Activated CD4-positive, alpha-beta T cell treated with anti-CD3 and anti-CD28 coated beads for 36 hours (primary cell): ENCODE data around the gene CARD11. TPM values are rescaled to one million over a fixed set of nuclear protein-coding genes. Genes with fewer than 3 reads are reported as not detected.

Source experiments
- ATAC-seq: fragments of 200-7000 bp; cut with Tn5 transposase; one replicate; pipeline ENCODE4 v1.10.0; 2021; ENCODE audit warnings: mild to moderate bottlenecking, moderate library complexity
- CTCF ChIA-PET: fragments of 350-600 bp; sonication (Branson Sonifier 250); formaldehyde crosslinking; loops from one replicate; lab custom pipeline; 2021; ENCODE audit warnings: antibody characterized with exemption; lab: Charles Lee
- POLR2A ChIA-PET: fragments of 350-600 bp; sonication (Branson Sonifier 250); formaldehyde crosslinking; loops from one replicate; lab custom pipeline; 2021; ENCODE audit warnings: antibody characterized with exemption, inconsistent platforms; lab: Charles Lee
- DNase-seq: peaks from one replicate; pipeline ENCODE4 v3.0.0-alpha.2; 2020
- H3K27ac Mint-ChIP-seq: one replicate; pipeline ENCODE4 v1.8.0; 2021; ENCODE audit warnings: mixed read lengths
- H3K27me3 Mint-ChIP-seq: one replicate; pipeline ENCODE4 v1.8.0; 2021; ENCODE audit warnings: mixed read lengths
- H3K36me3 Mint-ChIP-seq: one replicate; pipeline ENCODE4 v1.8.0; 2021; ENCODE audit warnings: low read depth, mixed read lengths
- H3K4me1 Mint-ChIP-seq: one replicate; pipeline ENCODE4 v1.8.0; 2021; ENCODE audit warnings: mixed read lengths
- H3K4me3 Mint-ChIP-seq: one replicate; pipeline ENCODE4 v1.8.0; 2021; ENCODE audit warnings: mild to moderate bottlenecking, moderate library complexity, mixed read lengths
- H3K9me3 Mint-ChIP-seq: one replicate; pipeline ENCODE4 v1.8.0; 2021; ENCODE audit warnings: low read depth, mixed read lengths
- intact Hi-C, 2 experiments: fragments of 100-400 bp; cut with DNase I in 1 of 2; cut with micrococcal nuclease in 1 of 2; formaldehyde crosslinking; loops; one replicate each; pipeline versions ENCODE4 v1.14.2 to v1.15.1; 2022 to 2024; cut with DNase I, micrococcal nuclease
- total RNA-seq, 2 experiments: library from RNA; stranded (reverse); gene quantifications; one replicate each; pipeline ENCODE4 v1.2.3, GENCODE V29; 2021

The CARD11 gene
- total RNA-seq, 2 experiments from 2014 or later = 108 to 118 TPM

GRCh38 chr7:3066506-3066905 lies 22.8 kb upstream of the CARD11 start:
- Mint-ChIP-seq H3K36me3 (peaks cover 3% of the 10 kb centered on the region), H3K27ac (peak overlapping the region; percentile 74), H3K4me3 (no peak overlapping the region), H3K4me1 (peaks cover 87% of the 10 kb centered on the region), H3K9me3 (peaks cover 19% of the 10 kb centered on the region), H3K27me3 (no peaks in the 10 kb centered on the region)
- intact Hi-C loops = loop anchor here in 1 of 2 experiments (10.0 kb wide), 1 partner anchor 512 kb away; the partner anchor contains the start of genes BRAT1 and IQCE
- DNase-seq (no peak), ATAC-seq (no peak)
- POLR2A ChIA-PET = no interaction called here
- CTCF ChIA-PET = interaction anchor here (0.5 to 6.9 kb wide), 13 partner anchors 10 to 148 kb away, joined by 3 to 87 read pairs (median 6); no protein-coding TSS in a partner anchor

GRCh38 chr7:3065724-3066143 lies 22.1 kb upstream of the CARD11 start:
- Mint-ChIP-seq H3K36me3 (peaks cover 5% of the 10 kb centered on the region), H3K4me3 (peak overlapping the region; percentile 44), H3K4me1 (peaks cover 94% of the 10 kb centered on the region), H3K27me3 (no peaks in the 10 kb centered on the region), H3K27ac (peak overlapping the region; percentile 91), H3K9me3 (peaks cover 13% of the 10 kb centered on the region)
- intact Hi-C loops = loop anchor here (1.0 to 10.0 kb wide), 2 partner anchors 90 to 511 kb away; partner anchors contain the start of genes BRAT1 (in 1 of the 2) and IQCE (in 1 of the 2)
- DNase-seq (peak; percentile 85), ATAC-seq (peak; percentile 24)
- POLR2A ChIA-PET = interaction anchor here (0.6 kb wide), 2 partner anchors 35 to 85 kb away, joined by 3 read pairs; no protein-coding TSS in a partner anchor
- CTCF ChIA-PET = interaction anchor here (0.6 to 6.9 kb wide), 19 partner anchors 12 to 1144 kb away, joined by 3 to 87 read pairs (median 4); no protein-coding TSS in a partner anchor

- Mint-ChIP-seq H3K36me3 (peaks cover 5% of the 10 kb centered on the region), H3K4me3 (no peak overlapping the region), H3K27me3 (no peaks in the 10 kb centered on the region), H3K9me3 (peaks cover 3% of the 10 kb centered on the region), H3K27ac (peak overlapping the region; percentile 97), H3K4me1 (peaks cover 88% of the 10 kb centered on the region)
- ChIA-PET CTCF (interaction anchor here (0.7 to 6.9 kb wide), 4 partner anchors 10 to 60 kb away, joined by 3 to 87 read pairs (median 5); no protein-coding TSS in a partner anchor), POLR2A (interaction anchor here (0.7 kb wide), 1 partner anchor 347 kb away, joined by 4 read pairs; no protein-coding TSS in a partner anchor)
- no peak for ATAC-seq
- peak; percentile 35 for DNase-seq
- intact Hi-C loops = loop anchor here (5.0 to 10.0 kb wide), 2 partner anchors 37 to 509 kb away; partner anchors contain the start of genes BRAT1 (in 1 of the 2) and IQCE (in 1 of the 2)
Measured at GRCh38 chr7:3064067-3064466, 20.4 kb upstream of the CARD11 start.

GRCh38 chr7:3063016-3063753 lies 19.5 kb upstream of the CARD11 start:
- ATAC-seq (peak; percentile 96), DNase-seq (peak; percentile 93)
- POLR2A ChIA-PET = interaction anchor here (0.6 to 1.0 kb wide), 8 partner anchors 22 to 348 kb away, joined by 3 to 5 read pairs (median 4); no protein-coding TSS in a partner anchor
- peaks cover 5% of the 10 kb centered on the region for H3K36me3 Mint-ChIP-seq
- intact Hi-C loops = loop anchor here (1.0 to 10.0 kb wide), 11 partner anchors 20 to 508 kb away; partner anchors contain the start of genes CARD11 (in 2 of the 2), BRAT1 (in 1 of the 2) and IQCE (in 1 of the 2)
- peak overlapping the region; percentile 97 for H3K27ac Mint-ChIP-seq
- no peaks in the 10 kb centered on the region for H3K27me3 Mint-ChIP-seq
- peaks cover 3% of the 10 kb centered on the region for H3K9me3 Mint-ChIP-seq
- peaks cover 80% of the 10 kb centered on the region for H3K4me1 Mint-ChIP-seq
- H3K4me3 Mint-ChIP-seq = peak overlapping the region; percentile 50
- CTCF ChIA-PET = interaction anchor here (0.6 to 1.6 kb wide), 5 partner anchors 8 to 96 kb away, joined by 3 to 6 read pairs (median 3); no protein-coding TSS in a partner anchor

GRCh38 chr7:3057066-3057420 lies 13.4 kb upstream of the CARD11 start:
- H3K4me1 Mint-ChIP-seq = peaks cover 20% of the 10 kb centered on the region
- no peak overlapping the region for H3K4me3 Mint-ChIP-seq
- intact Hi-C loops = no loop called here
- ChIA-PET CTCF (no interaction called here), POLR2A (interaction anchor here (0.5 kb wide), 1 partner anchor 162 kb away, joined by 5 read pairs; no protein-coding TSS in a partner anchor)
- H3K9me3 Mint-ChIP-seq = peaks cover 3% of the 10 kb centered on the region
- peaks cover 8% of the 10 kb centered on the region for H3K36me3 Mint-ChIP-seq
- DNase-seq (no peak), ATAC-seq (no peak)
- H3K27me3 Mint-ChIP-seq = no peaks in the 10 kb centered on the region
- no peak overlapping the region for H3K27ac Mint-ChIP-seq

- Mint-ChIP-seq H3K36me3 (peaks cover 5% of the 10 kb centered on the region), H3K4me1 (peaks cover 15% of the 10 kb centered on the region), H3K4me3 (no peak overlapping the region), H3K9me3 (peaks cover 4% of the 10 kb centered on the region), H3K27me3 (no peaks in the 10 kb centered on the region), H3K27ac (no peak overlapping the region)
- POLR2A ChIA-PET = interaction anchor here (0.5 kb wide), 1 partner anchor 162 kb away, joined by 5 read pairs; no protein-coding TSS in a partner anchor
- ATAC-seq (no peak), DNase-seq (no peak)
- intact Hi-C loops = no loop called here
- CTCF ChIA-PET = no interaction called here
Measured at GRCh38 chr7:3056234-3057065, 12.8 kb upstream of the CARD11 start.

GRCh38 chr7:3055626-3056025 lies 12.0 kb upstream of the CARD11 start:
- ChIA-PET CTCF (interaction anchor here (0.7 to 0.8 kb wide), 2 partner anchors 8 to 9 kb away, joined by 3 read pairs; no protein-coding TSS in a partner anchor), POLR2A (no interaction called here)
- Mint-ChIP-seq H3K4me1 (peaks cover 8% of the 10 kb centered on the region), H3K27ac (no peak overlapping the region), H3K36me3 (peaks cover 4% of the 10 kb centered on the region), H3K27me3 (no peaks in the 10 kb centered on the region), H3K9me3 (peaks cover 3% of the 10 kb centered on the region), H3K4me3 (no peak overlapping the region)
- ATAC-seq (no peak), DNase-seq (no peak)
- intact Hi-C loops = no loop called here

- H3K27me3 Mint-ChIP-seq = no peaks in the 10 kb centered on the region
- peak overlapping the region; percentile 97 for H3K27ac Mint-ChIP-seq
- ChIA-PET CTCF (interaction anchor here (0.6 to 0.7 kb wide), 2 partner anchors 30 to 47 kb away, joined by 3 read pairs; no protein-coding TSS in a partner anchor), POLR2A (interaction anchor here (0.8 kb wide), 1 partner anchor 63 kb away, joined by 4 read pairs; no protein-coding TSS in a partner anchor)
- H3K4me3 Mint-ChIP-seq = peak overlapping the region; percentile 97
- no peaks in the 10 kb centered on the region for H3K9me3 Mint-ChIP-seq
- intact Hi-C loops = loop anchor here (1.0 to 10.0 kb wide), 11 partner anchors 14 to 180 kb away; no protein-coding TSS in a partner anchor
- DNase-seq = peak; percentile 86
- peak; percentile 80 for ATAC-seq
- H3K4me1 Mint-ChIP-seq = peaks cover 55% of the 10 kb centered on the region
- H3K36me3 Mint-ChIP-seq = peaks cover 37% of the 10 kb centered on the region
Measured at GRCh38 chr7:3042861-3043489, 692 bp downstream of the CARD11 start.

- H3K4me1 Mint-ChIP-seq = peaks cover 63% of the 10 kb centered on the region
- ATAC-seq = no peak
- CTCF ChIA-PET = interaction anchor here (0.6 to 1.5 kb wide), 6 partner anchors 23 to 521 kb away, joined by 3 to 6 read pairs (median 3); no protein-coding TSS in a partner anchor
- intact Hi-C loops = loop anchor here (1.0 to 10.0 kb wide), 7 partner anchors 13 to 179 kb away; no protein-coding TSS in a partner anchor
- DNase-seq = no peak
- H3K9me3 Mint-ChIP-seq = no peaks in the 10 kb centered on the region
- peak overlapping the region; percentile 93 for H3K27ac Mint-ChIP-seq
- H3K36me3 Mint-ChIP-seq = peaks cover 39% of the 10 kb centered on the region
- no peaks in the 10 kb centered on the region for H3K27me3 Mint-ChIP-seq
- H3K4me3 Mint-ChIP-seq = peak overlapping the region; percentile 97
- POLR2A ChIA-PET = interaction anchor here (0.6 to 0.8 kb wide), 2 partner anchors 12 to 62 kb away, joined by 4 to 10 read pairs; no protein-coding TSS in a partner anchor
Measured at GRCh38 chr7:3041986-3042675, 1.5 kb downstream of the CARD11 start.
